H1 (cell line): ENCODE results near the gene CCDC12. TPM values are rescaled to one million over a fixed set of nuclear protein-coding genes. Genes with fewer than 3 reads are reported as not detected.
A peak's percentile ranks its signal among the peaks of the same experiment; 100 is the strongest.

Source experiments
- CTCF ChIA-PET: fragments of 300-600 bp; sonication (Branson Sonifier 250); formaldehyde crosslinking; loops from one replicate; lab custom pipeline; 2021; ENCODE audit not compliant: partially characterized antibody; lab: Charles Lee
- POLR2A ChIA-PET: fragments of 300-600 bp; sonication (Branson Sonifier 250); formaldehyde crosslinking; loops from one replicate; lab custom pipeline; 2021; ENCODE audit warnings: inconsistent platforms; ENCODE audit not compliant: partially characterized antibody; lab: Charles Lee
- DNase-seq, 2 experiments: peaks; one replicate each; pipeline versions ENCODE4 v3.0.0 to v3.0.0-alpha.2; 2010 to 2022; ENCODE audit warnings: low spot score in 2 of 2, low read depth in 1 of 2, mixed read lengths in 1 of 2
- FAIRE-seq: peaks from 2 replicates; lab custom pipeline; 2011; peaks lifted over from hg19 to GRCh38; lab: Jason Lieb, UNC
- H2AFZ ChIP-seq: 2 replicates; pipeline ENCODE4 v1.8.1; 2012; ENCODE audit warnings: low read length, inconsistent platforms
- H2AK5ac ChIP-seq: 2 replicates; pipeline ENCODE4 v1.6.1; 2013; ENCODE audit warnings: low read depth, low read length
- H2BK120ac ChIP-seq: replicated peaks from 2 replicates; pipeline ENCODE3; 2013; ENCODE audit warnings: low read depth, low read length, inconsistent platforms
- H2BK12ac ChIP-seq: 2 replicates; pipeline ENCODE4 v1.6.1; 2013; ENCODE audit warnings: low read depth, low read length
- H2BK15ac ChIP-seq: 2 replicates; pipeline ENCODE4 v1.6.1; 2013; ENCODE audit warnings: low read length
- H2BK20ac ChIP-seq: 2 replicates; pipeline ENCODE4 v1.6.1; 2013; ENCODE audit warnings: low read length
- H2BK5ac ChIP-seq: 2 replicates; pipeline ENCODE4 v1.6.1; 2013; ENCODE audit warnings: low read depth, low read length
- H3K14ac ChIP-seq: 2 replicates; pipeline ENCODE4 v1.6.1; 2013; ENCODE audit warnings: inconsistent platforms; ENCODE audit not compliant: insufficient read length
- H3K18ac ChIP-seq: 2 replicates; pipeline ENCODE4 v1.6.1; 2013; ENCODE audit warnings: low read length; ENCODE audit errors: extremely low read depth
- H3K23ac ChIP-seq: 2 replicates; pipeline ENCODE4 v1.6.1; 2013; ENCODE audit warnings: inconsistent platforms; ENCODE audit not compliant: insufficient read length
- H3K23me2 ChIP-seq: 2 replicates; pipeline ENCODE4 v1.6.1; 2013; ENCODE audit warnings: low read depth, low read length
- H3K27ac ChIP-seq: 2 replicates; pipeline ENCODE4 v1.6.1; 2011; ENCODE audit warnings: low read depth, low read length, inconsistent platforms
- H3K27me3 ChIP-seq, 4 experiments: replicated peaks in 1 of 4; 1 replicate in 1 of 4; 2 replicates in 3 of 4; pipeline versions ENCODE4 v1.6.1 to v1.8.1; 2011 to 2013; ENCODE audit warnings: low read length in 3 of 4, mild to moderate bottlenecking in 3 of 4, inconsistent platforms in 2 of 4, mixed read lengths in 2 of 4, moderate library complexity in 1 of 4; ENCODE audit not compliant: control insufficient read depth in 3 of 4, insufficient read depth in 3 of 4; ENCODE audit errors: extremely low read depth in 1 of 4
- H3K36me3 ChIP-seq, 4 experiments: 2 replicates each; pipeline versions ENCODE4 v1.6.1 to v1.8.1; 2011 to 2013; ENCODE audit warnings: mild to moderate bottlenecking in 4 of 4, low read length in 3 of 4, moderate library complexity in 2 of 4, control low read depth in 1 of 4, inconsistent platforms in 1 of 4; ENCODE audit not compliant: insufficient read depth in 4 of 4, control insufficient read depth in 2 of 4
- H3K4ac ChIP-seq: replicated peaks from 2 replicates; pipeline ENCODE3; 2013; ENCODE audit warnings: low read length, low read depth, mixed read lengths, inconsistent platforms; ENCODE audit not compliant: insufficient read length
- H3K4me1 ChIP-seq, 4 experiments: replicated peaks in 1 of 4; 1 replicate in 1 of 4; 2 replicates in 3 of 4; pipeline versions ENCODE4 v1.6.1 to v1.8.1; 2011 to 2013; ENCODE audit warnings: low read length in 3 of 4, inconsistent platforms in 2 of 4, mixed read lengths in 1 of 4; ENCODE audit not compliant: insufficient read depth in 4 of 4, control insufficient read depth in 3 of 4
- H3K4me2 ChIP-seq, 2 experiments: 2 replicates each; pipeline versions ENCODE4 v1.6.1 to v1.8.1; 2011 to 2013; ENCODE audit warnings: low read depth in 2 of 2, low read length in 2 of 2, control low read depth in 1 of 2, inconsistent platforms in 1 of 2, mild to moderate bottlenecking in 1 of 2; ENCODE audit not compliant: insufficient read depth in 1 of 2
- H3K4me3 ChIP-seq, 4 experiments: fragments of 200-600, 300-600 bp in 1 of 4; sonication (generic), shearing (Covaris generic), sonication (Bioruptor Twin) in 1 of 4; 2 replicates each; pipeline versions ENCODE4 v1.5.1 to v1.8.1; 2011 to 2016; ENCODE audit warnings: low read length in 4 of 4, low read depth in 3 of 4, control low read depth in 2 of 4, inconsistent platforms in 2 of 4, mild to moderate bottlenecking in 2 of 4, mixed read lengths in 1 of 4, moderate library complexity in 1 of 4; ENCODE audit not compliant: insufficient read depth in 2 of 4; ENCODE audit errors: extremely low read depth in 1 of 4
- H3K56ac ChIP-seq: replicated peaks from 2 replicates; pipeline ENCODE3; 2013; ENCODE audit warnings: low read depth, mild to moderate bottlenecking, mixed read lengths, low read length, inconsistent platforms; ENCODE audit not compliant: insufficient read length
- H3K79me1 ChIP-seq: 2 replicates; pipeline ENCODE4 v1.6.1; 2013; ENCODE audit warnings: low read depth, low read length, control low read depth
- H3K79me2 ChIP-seq, 2 experiments: 2 replicates each; pipeline versions ENCODE4 v1.6.1 to v1.8.1; 2012 to 2013; ENCODE audit warnings: low read length in 2 of 2, mild to moderate bottlenecking in 2 of 2, inconsistent platforms in 1 of 2; ENCODE audit not compliant: insufficient read depth in 2 of 2, control insufficient read depth in 1 of 2
- H3K9ac ChIP-seq, 4 experiments: replicated peaks in 1 of 4; 1 replicate in 1 of 4; 2 replicates in 3 of 4; pipeline versions ENCODE4 v1.6.1 to v1.8.1; 2011 to 2013; ENCODE audit warnings: low read depth in 3 of 4, low read length in 3 of 4, control low read depth in 2 of 4, mild to moderate bottlenecking in 2 of 4, moderate library complexity in 2 of 4, inconsistent platforms in 1 of 4; ENCODE audit errors: extremely low read depth in 1 of 4
- H3K9me3 ChIP-seq, 2 experiments: 2 replicates each; pipeline versions ENCODE4 v1.6.1 to v1.8.1; 2012 to 2013; ENCODE audit warnings: mild to moderate bottlenecking in 2 of 2, moderate library complexity in 2 of 2, control low read depth in 1 of 2, inconsistent platforms in 1 of 2, low read depth in 1 of 2, low read length in 1 of 2, mixed read lengths in 1 of 2; ENCODE audit not compliant: insufficient read depth in 2 of 2
- H4K20me1 ChIP-seq, 2 experiments: replicated peaks in 1 of 2; 2 replicates each; pipeline versions ENCODE3 to v1.8.1; 2011 to 2013; ENCODE audit warnings: inconsistent platforms in 2 of 2, low read length in 2 of 2, mild to moderate bottlenecking in 1 of 2; ENCODE audit not compliant: insufficient read depth in 2 of 2, control insufficient read depth in 1 of 2
- H4K5ac ChIP-seq: 2 replicates; pipeline ENCODE4 v1.6.1; 2013; ENCODE audit warnings: low read length, low read depth, mixed read lengths, inconsistent platforms; ENCODE audit not compliant: insufficient read length
- H4K8ac ChIP-seq: 2 replicates; pipeline ENCODE4 v1.8.0; 2013; ENCODE audit warnings: mild to moderate bottlenecking, moderate library complexity, low read length, inconsistent platforms; ENCODE audit not compliant: insufficient read depth; ENCODE audit errors: extremely low read depth
- H4K91ac ChIP-seq: replicated peaks from 2 replicates; pipeline ENCODE3; 2013; ENCODE audit warnings: low read length, mixed read lengths, inconsistent platforms; ENCODE audit not compliant: insufficient read length
- BACH1 ChIP-seq: IDR thresholded peaks from 2 replicates; pipeline ENCODE4 v1.6.1; 2012; ENCODE audit warnings: low read length, improper control_type of control experiment
- EP300 ChIP-seq, 2 experiments: IDR thresholded peaks; 1 replicate in 1 of 2; 2 replicates in 1 of 2; pipeline ENCODE4 v1.6.1; 2011 to 2012; ENCODE audit warnings: low read depth in 2 of 2, low read length in 2 of 2, mild to moderate bottlenecking in 2 of 2, borderline replicate concordance in 1 of 2, inconsistent platforms in 1 of 2, moderate library complexity in 1 of 2
- MAFK ChIP-seq: IDR thresholded peaks from 2 replicates; pipeline ENCODE4 v1.6.1; 2012; ENCODE audit warnings: low read depth, mild to moderate bottlenecking, improper control_type of control experiment, low read length
- NRF1 ChIP-seq: IDR thresholded peaks from 2 replicates; pipeline ENCODE4 v1.6.1; 2011; ENCODE audit warnings: mild to moderate bottlenecking, low read depth, low read length, improper control_type of control experiment
- POLR2A ChIP-seq, 2 experiments: IDR thresholded peaks; 1 replicate in 1 of 2; 2 replicates in 1 of 2; pipeline ENCODE4 v1.6.1; 2011; ENCODE audit warnings: low read depth in 2 of 2, low read length in 2 of 2, mild to moderate bottlenecking in 2 of 2; ENCODE audit errors: control extremely low read depth in 1 of 2
- WGBS, 2 experiments: shearing (Covaris generic) in 1 of 2; methylation state at CpG; one replicate each; pipeline versions ENCODE4 v1.1.6 to v1.1.7; 2013 to 2015; ENCODE audit warnings: low lambda C conversion rate in 2 of 2, mixed read lengths in 2 of 2, inconsistent platforms in 1 of 2, low coverage in 1 of 2, missing lambda C conversion rate in 1 of 2; ENCODE audit not compliant: insufficient replicate concordance in 2 of 2, insufficient coverage in 1 of 2, insufficient read length in 1 of 2; ENCODE audit errors: extremely low coverage in 1 of 2, missing lambda C conversion rate in 1 of 2; 5-methylcytosine and 5-hydroxymethylcytosine counted together
- polyA plus RNA-seq, 7 experiments: library from polyadenylated mRNA; depleted of rRNA in 3 of 7; stranded (reverse) in 5 of 7; unstranded in 2 of 7; fragments of >200 nt in 5 of 7; fragments of 200-250 nt in 2 of 7; gene quantifications; 1 replicate in 5 of 7; 2 replicates in 1 of 7; 4 replicates in 1 of 7; pipeline versions ENCODE4 v1.2.1 to v1.2.3, GENCODE V29; 2011 to 2013; ENCODE audit warnings: missing spikeins in 2 of 7, mixed read lengths in 2 of 7
- total RNA-seq: library from RNA; stranded (reverse); fragmentation: NEBNext Ultra II Directional; extraction: Animal tissue kit (Norgen Biotek cat#: 25700); gene quantifications from 2 replicates; pipeline ENCODE4 v1.2.1, GENCODE V29; 2021

The CCDC12 gene
- total and polyA plus RNA-seq, 2 of the 8 experiments (the other 6 are each of a cell fraction or from before 2014, with no cell fraction given): 29.5 to 41.3 TPM

GRCh38 chr3:46987743-46988401 lies 11.3 kb upstream of the CCDC12 start:
- peak overlapping the region; percentile 95; the same call in 1 of the 2 replicates for H2AK5ac ChIP-seq
- H2BK12ac ChIP-seq: peak overlapping the region; percentile 96
- peak overlapping the region in 2 of 4 experiments; percentile 4 to 6; a peak in 2 of 7 replicates for H3K9ac ChIP-seq
- H3K4me2 ChIP-seq: no peak overlapping the region; a peak in 1 of 4 replicates
- peaks cover 0 to 23% (median 8%) of the 10 kb centered on the region in 4 experiments; a peak in 6 of 7 replicates for H3K4me1 ChIP-seq
- peak overlapping the region; percentile 93; the same call in 1 of the 2 replicates for H2BK15ac ChIP-seq
- no peaks in the 10 kb centered on the region for H3K9me3 ChIP-seq
- 0 out of 2 replicates have a peak overlapping the region, but pooled peaks have one; percentile 2 for H3K27ac ChIP-seq
- H3K14ac ChIP-seq: no peak overlapping the region
- no peak overlapping the region for H3K23ac ChIP-seq
- no peak overlapping the region for H4K5ac ChIP-seq
- H3K27me3 ChIP-seq: 0 out of 7 replicates have a peak, but pooled peaks cover 0 to under 1% (median 0%) of the 10 kb centered on the region in 4 experiments
- H3K79me2 ChIP-seq: no peaks in the 10 kb centered on the region; a peak in 1 of 4 replicates
- POLR2A ChIA-PET: interaction anchor here (0.6 to 1.5 kb wide), 6 partner anchors 8 to 44 kb away, joined by 3 to 4 read pairs (median 3); partner anchors contain the start of genes CCDC12 and NBEAL2
- WGBS, 2 experiments: 71% methylated on average over 11 of the region's 16 CpGs; no CpG with 5 or more reads in 1 of the 2 experiments
- no peaks in the 10 kb centered on the region for H3K79me1 ChIP-seq
- peaks cover 4 to 12% of the 10 kb centered on the region in 2 experiments for H4K20me1 ChIP-seq
- peak overlapping the region; percentile 97 for H2BK5ac ChIP-seq
- no peak overlapping the region for H2AFZ ChIP-seq
- DNase-seq (peak in 1 of 2 experiments; percentile 71), FAIRE-seq (no peak)
- 0 out of 3 replicates have a peak, but pooled peaks of 1 of the 2 experiments have one; percentile 39 for TF ChIP-seq EP300 (IDR thresholded peaks at IDR 0.05; ENCODE audit: borderline replicate concordance in 1 of 2, low read depth in 2 of 2, low read length in 2 of 2)
- TF ChIP-seq POLR2A (IDR thresholded peaks at IDR 0.05; ENCODE audit: control extremely low read depth in 1 of 2, low read depth in 2 of 2, low read length in 2 of 2): no peak
- no peak for TF ChIP-seq NRF1
- TF ChIP-seq MAFK: peak; percentile 56; the same call in 1 of the 2 replicates
- TF ChIP-seq BACH1: peak; percentile 80; the same call in 1 of the 2 replicates
- peak overlapping the region; percentile 82 for H3K4ac ChIP-seq
- H4K8ac ChIP-seq: no peak overlapping the region; the same call in 1 of the 2 replicates
- peak overlapping the region; percentile 92 for H3K18ac ChIP-seq
- CTCF ChIA-PET: interaction anchor here (0.6 to 13.0 kb wide), 7 partner anchors 15 to 121 kb away, joined by 3 to 130 read pairs (median 5); no protein-coding TSS in a partner anchor
- H4K91ac ChIP-seq: peak overlapping the region; percentile 67
- peak overlapping the region; percentile 26 for H2BK120ac ChIP-seq
- no peaks in the 10 kb centered on the region for H3K23me2 ChIP-seq
- H3K56ac ChIP-seq: no peak overlapping the region
- H3K4me3 ChIP-seq: no peak overlapping the region
- no peaks in the 10 kb centered on the region; a peak in 1 of 8 replicates for H3K36me3 ChIP-seq
- H2BK20ac ChIP-seq: no peak overlapping the region
